GM12801 (cell line): Measurements from ENCODE around the gene TRHDE.

Source experiments
- CTCF ChIP-seq: IDR thresholded peaks from one replicate; pipeline ENCODE4 v1.5.1; 2011; ENCODE audit warnings: control low read depth; ENCODE audit not compliant: insufficient read length; ENCODE audit errors: extremely low read depth

TRHDE gene

GRCh38 chr12:72610342-72610741 lies 338.2 kb downstream of the TRHDE start:
- no peak for TF ChIP-seq CTCF

- no peak for TF ChIP-seq CTCF
Measured at GRCh38 chr12:72610854-72611358, 338.7 kb downstream of the TRHDE start.

DNA sequence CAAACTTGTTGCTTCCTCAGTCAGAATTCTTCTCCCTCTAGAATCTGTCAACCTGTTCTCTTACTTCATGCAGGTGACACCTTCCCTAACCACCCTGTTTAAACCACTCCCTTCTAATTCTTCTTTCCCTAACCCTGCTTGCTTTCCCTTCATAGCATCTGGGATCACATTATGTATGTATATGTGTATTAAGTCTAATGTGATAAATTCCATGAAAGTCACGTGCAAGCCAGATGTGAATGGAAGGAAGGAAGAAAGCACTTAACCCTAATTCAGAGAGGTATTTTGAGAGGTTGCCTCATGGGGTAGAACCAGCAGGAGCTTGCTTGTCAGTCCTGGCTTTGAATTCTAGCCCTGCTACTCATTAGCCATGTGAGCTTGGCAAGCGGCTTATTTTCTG lies 340.0 kb downstream of the TRHDE start:
- TF ChIP-seq CTCF, result no peak

- TF ChIP-seq CTCF, result no peak
Measured at GRCh38 chr12:72618764-72619163, 346.6 kb downstream of the TRHDE start.

DNA sequence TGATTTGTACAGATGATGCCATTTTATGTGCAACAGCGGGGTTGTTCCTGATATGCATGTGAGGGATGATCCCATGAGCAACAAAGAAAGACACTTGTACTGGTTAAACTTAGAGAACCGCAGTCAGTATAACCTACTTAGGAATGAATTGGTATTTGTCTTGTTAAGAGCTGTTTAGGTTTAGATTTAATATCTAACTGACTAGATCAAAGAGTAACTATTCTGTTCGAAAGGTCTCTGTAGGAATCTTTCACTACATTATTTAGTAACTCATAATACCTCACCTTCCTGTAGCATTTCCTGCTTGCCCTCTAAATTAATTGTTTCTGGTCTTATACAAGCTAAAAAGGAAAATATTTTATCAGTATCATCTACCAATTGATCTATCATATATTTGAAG lies 350.4 kb downstream of the TRHDE start:
- no peak for TF ChIP-seq CTCF

- no peak for TF ChIP-seq CTCF
Measured at GRCh38 chr12:72631926-72632685, 359.9 kb downstream of the TRHDE start.

DNA sequence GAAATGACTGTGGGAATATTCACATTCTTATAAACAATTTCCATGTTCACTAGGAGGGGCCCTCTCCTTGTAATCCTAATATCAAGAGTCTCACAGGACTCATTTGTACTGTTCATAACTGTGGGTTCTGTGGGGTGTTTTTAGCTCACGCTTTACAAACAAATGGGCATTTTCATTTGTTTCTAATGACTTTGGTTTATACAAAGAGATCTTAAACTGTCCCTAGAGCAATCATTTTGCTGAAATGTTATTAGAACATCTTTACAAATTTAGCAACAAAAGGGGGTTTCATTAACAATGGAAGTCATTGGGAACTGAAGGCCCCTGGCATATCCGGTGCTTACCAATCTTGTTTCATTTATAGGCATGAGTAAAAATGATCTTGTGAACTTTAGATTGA lies 370.5 kb downstream of the TRHDE start:
- no peak for TF ChIP-seq CTCF

GRCh38 chr12:72647139-72647538 lies 375.0 kb downstream of the TRHDE start:
- TF ChIP-seq CTCF, result no peak
